PFSK-1 (cell line): Measurements from ENCODE around the gene C1QTNF5.

Experiments used
- FOXP2 ChIP-seq: optimal IDR thresholded peaks from 2 replicates; pipeline ENCODE3; 2011; ENCODE audit warnings: borderline replicate concordance, control low read depth, inconsistent platforms; ENCODE audit not compliant: insufficient read depth; ENCODE audit errors: extremely low read length, extremely low read depth
- POLR2AphosphoS5 ChIP-seq: IDR thresholded peaks from 2 replicates; pipeline ENCODE4 v1.6.1; 2012; ENCODE audit warnings: low read depth, mild to moderate bottlenecking, control low read depth, low read length, moderate library complexity
- REST ChIP-seq, 2 experiments: IDR thresholded peaks; 2 replicates each; pipeline versions ENCODE4 v1.6.1 to v1.8.0; 2011 to 2012; ENCODE audit warnings: low read depth in 2 of 2, low read length in 2 of 2, control low read depth in 1 of 2, inconsistent platforms in 1 of 2, mild to moderate bottlenecking in 1 of 2, moderate library complexity in 1 of 2; ENCODE audit not compliant: insufficient read depth in 1 of 2
- SIN3A ChIP-seq: IDR thresholded peaks from 2 replicates; pipeline ENCODE4 v1.6.1; 2012; ENCODE audit warnings: mild to moderate bottlenecking, low read length, moderate library complexity, borderline replicate concordance; ENCODE audit not compliant: insufficient read depth
- TAF1 ChIP-seq: IDR thresholded peaks from 2 replicates; pipeline ENCODE4 v1.6.1; 2012; ENCODE audit warnings: low read length, control low read depth, borderline replicate concordance; ENCODE audit not compliant: insufficient read depth

GRCh38 chr11:119365071-119365591 is 24.4 kb upstream of the C1QTNF5 start:
- TF ChIP-seq SIN3A (no peak), REST (IDR thresholded peaks at IDR 0.05; ENCODE audit: insufficient read depth in 1 of 2, low read depth in 2 of 2, low read length in 2 of 2) (no peak), TAF1 (no peak), POLR2AphosphoS5 (no peak), FOXP2 (no peak)
